ENCODE results near the gene SAMD14. TPM values are rescaled to one million over a fixed set of nuclear protein-coding genes. Genes with fewer than 3 reads are reported as not detected.
"Not testable (repeated sequence)": the region's sequence is repeated elsewhere in the genome, so short reads cannot be mapped to it uniquely, and the experiment has no call there.

SAMD14 gene
- total RNA-seq, 4 donors from 2014 or later, result 0.04 to 3.8 (median 0.31) TPM; not detected in 1

DNA sequence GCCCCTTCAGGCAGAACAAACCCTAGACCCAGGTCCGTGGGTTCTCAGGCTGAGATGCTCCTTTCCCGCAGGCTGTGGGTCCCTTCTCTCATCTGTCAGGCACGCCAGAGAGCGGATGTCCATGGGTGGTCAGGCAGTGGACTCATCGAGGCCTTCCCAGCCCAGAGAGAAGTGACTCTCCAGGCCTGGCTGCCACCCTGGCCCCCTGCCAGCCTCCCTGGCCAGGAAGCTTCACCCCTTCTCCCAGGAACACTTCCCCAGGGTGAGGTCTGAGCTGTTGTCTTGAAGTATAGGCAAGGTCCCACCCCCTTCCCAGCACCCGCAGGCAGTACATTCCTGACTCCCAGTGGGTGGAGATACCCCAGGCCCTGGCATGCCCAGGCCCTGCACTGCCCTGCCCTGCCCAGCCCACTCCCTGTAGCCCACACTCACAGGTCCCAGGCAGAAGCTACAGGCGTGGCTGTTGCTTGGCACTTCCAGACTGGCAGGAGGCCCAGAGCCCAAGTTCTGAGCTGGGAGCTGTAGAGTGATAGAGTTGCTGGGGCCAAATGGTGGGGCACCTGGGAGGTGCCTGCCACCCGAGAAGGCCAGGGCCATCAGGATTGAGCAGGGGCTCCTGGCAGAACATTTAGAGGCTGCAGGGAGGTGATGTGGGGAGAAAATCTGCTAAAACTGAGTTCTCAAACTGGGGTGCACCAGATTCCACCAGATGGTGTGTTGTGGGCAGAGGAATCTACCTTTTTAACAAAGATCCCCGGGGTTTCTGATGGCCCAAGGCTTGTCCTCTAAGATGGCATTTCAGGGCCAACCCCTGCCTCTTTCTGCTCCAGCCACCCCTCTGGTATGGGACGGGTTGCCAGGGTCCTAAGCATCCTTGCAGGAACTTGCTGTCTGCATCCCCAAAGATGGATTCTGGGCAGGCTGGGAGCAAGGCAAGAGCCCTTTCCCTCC is 67.4 kb downstream of the SAMD14 start:
- Histone ChIP-seq H3K9me3 (no peaks in the 10 kb centered on the region), H3K4me3 (no peak overlapping the region), H3K36me3 (no peaks in the 10 kb centered on the region), H3K27me3 (no peaks in the 10 kb centered on the region), H3K4me1 (peaks cover 87 to 99% of the 10 kb centered on the region in 2 donors), H3K27ac (peak overlapping the region; percentile 91 to 96 (median 92))
- TF ChIP-seq, protein P1, sequence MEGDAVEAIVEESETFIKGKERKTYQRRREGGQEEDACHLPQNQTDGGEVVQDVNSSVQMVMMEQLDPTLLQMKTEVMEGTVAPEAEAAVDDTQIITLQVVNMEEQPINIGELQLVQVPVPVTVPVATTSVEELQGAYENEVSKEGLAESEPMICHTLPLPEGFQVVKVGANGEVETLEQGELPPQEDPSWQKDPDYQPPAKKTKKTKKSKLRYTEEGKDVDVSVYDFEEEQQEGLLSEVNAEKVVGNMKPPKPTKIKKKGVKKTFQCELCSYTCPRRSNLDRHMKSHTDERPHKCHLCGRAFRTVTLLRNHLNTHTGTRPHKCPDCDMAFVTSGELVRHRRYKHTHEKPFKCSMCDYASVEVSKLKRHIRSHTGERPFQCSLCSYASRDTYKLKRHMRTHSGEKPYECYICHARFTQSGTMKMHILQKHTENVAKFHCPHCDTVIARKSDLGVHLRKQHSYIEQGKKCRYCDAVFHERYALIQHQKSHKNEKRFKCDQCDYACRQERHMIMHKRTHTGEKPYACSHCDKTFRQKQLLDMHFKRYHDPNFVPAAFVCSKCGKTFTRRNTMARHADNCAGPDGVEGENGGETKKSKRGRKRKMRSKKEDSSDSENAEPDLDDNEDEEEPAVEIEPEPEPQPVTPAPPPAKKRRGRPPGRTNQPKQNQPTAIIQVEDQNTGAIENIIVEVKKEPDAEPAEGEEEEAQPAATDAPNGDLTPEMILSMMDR (IDR thresholded peaks at IDR 0.05 in 4 of 5, conservative IDR thresholded peaks at IDR 0.05 in 1 of 5), result no peak
- TF ChIP-seq POLR2A (IDR thresholded peaks at IDR 0.05), result peak in 1 of 2 donors; percentile 6
- peak; percentile 35 to 53 for ATAC-seq
- intact Hi-C loops (cut with DNase I; ENCODE audit: low total_unique reads), result no loop called here
- peak; percentile 59 to 88 for DNase-seq
- in situ Hi-C loops (cut with MboI; ENCODE audit: low sequenced_read_pairs in 4 of 4), result no loop called here

DNA sequence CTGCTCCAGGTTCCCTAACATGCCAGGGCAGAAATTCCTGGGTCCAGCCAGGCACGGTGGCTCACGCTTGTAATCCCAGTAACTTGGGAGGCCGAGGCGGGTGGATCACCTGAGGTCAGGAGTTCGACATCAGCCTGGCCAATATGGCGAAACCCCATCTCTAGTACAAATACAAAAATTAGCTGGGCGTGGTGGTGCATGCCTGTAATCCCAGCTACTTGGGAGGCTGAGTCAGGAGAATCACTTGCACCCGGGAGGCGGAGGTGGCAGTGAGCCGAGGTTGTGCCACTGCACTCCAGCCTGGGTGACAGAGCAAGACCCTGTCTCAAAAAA is 68.3 kb downstream of the SAMD14 start:
- H3K27ac ChIP-seq, result peak overlapping the region; percentile 91 to 96 (median 92)
- intact Hi-C loops (cut with DNase I; ENCODE audit: low total_unique reads), result loop anchor here (1.0 kb wide), 1 partner anchor 34 kb away; the partner anchor contains the start of gene PDK2
- H3K36me3 ChIP-seq; H3K27me3 ChIP-seq; DNase-seq; H3K4me3 ChIP-seq; H3K9me3 ChIP-seq; in situ Hi-C loops (cut with MboI; ENCODE audit: low sequenced_read_pairs in 4 of 4); ATAC-seq: not testable (repeated sequence)
- peaks cover 87 to 99% of the 10 kb centered on the region in 2 donors for H3K4me1 ChIP-seq

DNA sequence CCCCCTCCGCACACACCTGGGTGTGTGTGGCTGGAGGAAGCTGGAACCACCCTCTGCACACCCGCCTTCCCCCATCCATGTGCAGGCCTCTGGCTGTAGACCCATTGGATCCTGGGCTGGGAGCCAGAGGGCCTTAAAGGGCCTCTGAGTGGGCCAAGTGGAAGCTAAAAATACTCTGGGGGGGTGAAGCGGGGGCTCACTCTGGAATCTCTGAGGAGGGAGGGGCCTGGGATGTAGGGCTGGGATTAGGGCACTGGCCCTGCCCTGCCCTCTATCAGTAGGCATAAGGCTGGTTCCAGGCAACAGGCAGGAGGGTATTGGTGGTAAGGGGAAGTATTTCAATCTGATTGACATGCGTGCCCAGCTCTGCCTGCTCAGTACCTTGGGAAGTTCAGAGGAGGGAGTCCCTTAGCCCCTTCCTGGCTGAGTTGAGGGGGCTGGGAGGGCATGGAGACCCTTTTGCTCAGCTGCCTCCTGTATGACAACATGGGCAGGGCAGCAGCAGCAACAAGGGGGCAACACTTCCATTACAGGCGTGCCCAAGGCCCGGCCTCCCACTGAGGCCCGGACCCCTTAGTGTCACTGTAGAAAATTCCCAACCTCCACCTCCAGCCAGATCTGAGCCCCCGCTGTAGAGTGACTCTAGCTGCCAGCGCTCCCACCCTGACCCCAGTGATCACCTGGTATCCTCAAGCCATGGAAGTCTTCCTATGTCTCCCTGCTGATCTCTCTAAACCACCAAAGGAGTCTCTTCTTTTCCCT is 68.8 kb downstream of the SAMD14 start:
- no peaks in the 10 kb centered on the region for H3K27me3 ChIP-seq
- DNase-seq (peak; percentile 65 to 90), ATAC-seq (peak; percentile 28 to 50)
- TF ChIP-seq POLR2A (IDR thresholded peaks at IDR 0.05), result peak in 1 of 2 donors; percentile 42
- TF ChIP-seq, protein P1 (IDR thresholded peaks at IDR 0.05 in 4 of 5, conservative IDR thresholded peaks at IDR 0.05 in 1 of 5), result no peak
- no peaks in the 10 kb centered on the region for H3K9me3 ChIP-seq
- peak overlapping the region; percentile 91 to 96 (median 92) for H3K27ac ChIP-seq
- in situ Hi-C loops (cut with MboI; ENCODE audit: low sequenced_read_pairs in 4 of 4) (no loop called here), intact Hi-C loops (cut with DNase I; ENCODE audit: low total_unique reads) (loop anchor here (1.0 kb wide), 1 partner anchor 34 kb away; the partner anchor contains the start of gene PDK2)
- H3K4me3 ChIP-seq, result no peak overlapping the region
- H3K4me1 ChIP-seq, result peaks cover 84 to 96% of the 10 kb centered on the region in 2 donors
- no peaks in the 10 kb centered on the region for H3K36me3 ChIP-seq

Other genes with a start within 250 kb of the SAMD14 start
- not detected for gene DLX4, start 161.0 kb downstream of the SAMD14 start, total RNA-seq
- not detected for gene DLX3, start 134.9 kb downstream of the SAMD14 start, total RNA-seq
- gene ITGA3, start 74.0 kb downstream of the SAMD14 start, total RNA-seq, result 10 to 100 TPM in 3 of 4 donors, 1 to 10 TPM in 1; 5.1 to 25.9 (median 18.4) TPM
- gene PDK2, start 34.8 kb downstream of the SAMD14 start, total RNA-seq, result 100 to 1,000 TPM; 111 to 335 (median 124) TPM
- gene PPP1R9B, start 20.5 kb upstream of the SAMD14 start, total RNA-seq, result 10 to 100 TPM in 2 of 4 donors, 1 to 10 TPM in 2; 4.7 to 18.8 (median 11.0) TPM
- gene SGCA, start 35.8 kb upstream of the SAMD14 start, total RNA-seq, result 100 to 1,000 TPM; 227 to 385 (median 292) TPM
- gene COL1A1, start 71.5 kb upstream of the SAMD14 start, total RNA-seq, result 1 to 10 TPM; 1.7 to 9.5 (median 5.1) TPM
- not detected for gene TMEM92, start 144.3 kb upstream of the SAMD14 start, total RNA-seq
- 10 to 100 TPM in 2 of 4 donors, 1 to 10 TPM in 2; 7.9 to 12.6 (median 9.8) TPM for gene XYLT2, start 216.0 kb upstream of the SAMD14 start, total RNA-seq
- 100 to 1,000 TPM; 110 to 141 (median 134) TPM for gene MRPL27, start 243.0 kb upstream of the SAMD14 start, total RNA-seq
- under 1 TPM in 2 of 4 donors, not detected in 2; 0.82 to 0.95 TPM for gene EME1, start 243.1 kb upstream of the SAMD14 start, total RNA-seq